ENCODE results near the gene MYO1D. TPM values are rescaled to one million over a fixed set of nuclear protein-coding genes. Genes with fewer than 3 reads are reported as not detected.
"Not testable (repeated sequence)": the region's sequence is repeated elsewhere in the genome, so short reads cannot be mapped to it uniquely, and the experiment has no call there.

Gene MYO1D
- 100 to 1,000 TPM in 3 of 6 donors, 10 to 100 TPM in 3; 63.0 to 139 (median 91.9) TPM for total RNA-seq

DNA sequence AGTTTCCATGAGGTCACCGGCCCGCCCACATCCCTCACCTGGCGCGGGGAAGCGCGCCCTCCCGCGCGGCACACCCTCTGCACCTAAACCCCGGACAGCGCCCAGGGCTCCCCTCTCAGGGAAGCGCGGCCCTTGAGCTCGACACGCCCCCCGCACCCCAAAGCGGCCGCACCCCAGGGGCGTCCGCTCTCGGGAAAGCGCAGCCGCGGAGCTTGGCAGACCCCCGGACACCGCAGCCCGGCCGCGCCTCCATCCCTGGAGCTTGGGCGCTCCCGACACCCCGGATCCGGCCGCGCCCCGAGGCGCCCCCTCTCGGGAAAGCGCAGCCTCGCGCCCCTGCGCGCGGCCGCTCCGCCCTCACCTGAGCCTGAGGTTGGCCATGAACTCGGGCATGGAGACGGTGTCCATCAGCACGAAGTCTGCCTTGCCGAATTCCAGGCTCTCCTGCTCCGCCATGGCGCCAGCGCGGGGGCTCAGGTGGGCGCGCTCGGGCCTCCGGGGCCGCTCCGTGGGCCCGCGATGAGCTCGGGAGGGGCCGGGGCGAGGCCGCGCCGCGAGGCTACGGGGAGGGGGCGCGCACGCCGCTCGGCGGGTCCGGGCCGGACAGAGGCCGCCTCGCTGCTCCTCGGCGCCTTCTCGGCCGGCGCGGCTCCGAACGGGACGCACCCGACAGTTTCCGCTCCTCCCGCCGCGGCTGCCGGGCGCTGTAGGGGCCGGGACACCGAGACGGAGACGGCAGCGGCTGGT, at the start of gene MYO1D:
TSS of gene MYO1D (minus strand) at position 708 of the 747 bp plus-strand sequence. CDS start at position 456, 252 bp downstream.
- Histone ChIP-seq H3K27ac (peak within 1 kb of the TSS; percentile 89 to 95 (median 94)), H3K27me3 (no peaks in the 10 kb centered on the region), H3K36me3 (no peaks in the 10 kb centered on the region), H3K9me3 (no peaks in the 10 kb centered on the region), H3K4me1 (peaks cover 19 to 48% (median 31%) of the 10 kb centered on the region in 4 donors), H3K4me3 (peak within 1 kb of the TSS; percentile 49 to 97 (median 94))
- no peak for TF ChIP-seq EP300 (IDR thresholded peaks at IDR 0.05)
- TF ChIP-seq POLR2A (IDR thresholded peaks at IDR 0.05): peak in 3 of 4 donors; percentile 51 to 90 (median 85)
- TF ChIP-seq CTCF (IDR thresholded peaks at IDR 0.05): peak in 3 of 6 experiments; percentile 16 to 51 (median 51)
- peak; percentile 38 to 77 for TF ChIP-seq POLR2AphosphoS5 (IDR thresholded peaks at IDR 0.05)
- ATAC-seq (ENCODE audit: low FRiP score in 2 of 2): peak; percentile 53 to 67
- WGBS, 2 donors: 0 to 2% methylated on average over 14 to 15 of the region's 101 CpGs
- DNase-seq: peak; percentile 78 to 94

GRCh38 chr17:32926183-32926582, 49.3 kb upstream of the MYO1D start:
- TF ChIP-seq CTCF (IDR thresholded peaks at IDR 0.05): no peak
- TF ChIP-seq POLR2AphosphoS5 (IDR thresholded peaks at IDR 0.05): no peak
- TF ChIP-seq POLR2A (IDR thresholded peaks at IDR 0.05): no peak
- TF ChIP-seq EP300 (IDR thresholded peaks at IDR 0.05): no peak
- 91 to 98% methylated on average over 5 of the region's 5 CpGs for WGBS, 2 donors
- Histone ChIP-seq H3K9me3 (no peaks in the 10 kb centered on the region), H3K4me1 (peaks cover 5 to 9% (median 9%) of the 10 kb centered on the region in 4 donors), H3K36me3 (no peaks in the 10 kb centered on the region), H3K27me3 (peaks cover 0 to 10% (median 3%) of the 10 kb centered on the region in 4 donors), H3K27ac (no peak overlapping the region), H3K4me3 (no peak overlapping the region)
- ATAC-seq (ENCODE audit: low FRiP score in 2 of 2) (no peak), DNase-seq (no peak)

- DNase-seq; H3K4me3 ChIP-seq; ATAC-seq (ENCODE audit: low FRiP score in 2 of 2); H3K36me3 ChIP-seq; H3K27ac ChIP-seq; H3K9me3 ChIP-seq; H3K4me1 ChIP-seq: not testable (repeated sequence)
- 94% methylated on average over 3 of the region's 3 CpGs for WGBS, 2 donors
- H3K27me3 ChIP-seq: peaks cover 0 to 10% (median 3%) of the 10 kb centered on the region in 4 donors
Measured at GRCh38 chr17:32923905-32924304, 47.0 kb upstream of the MYO1D start.

- TF ChIP-seq EP300 (IDR thresholded peaks at IDR 0.05) (no peak), POLR2A (IDR thresholded peaks at IDR 0.05) (no peak), POLR2AphosphoS5 (IDR thresholded peaks at IDR 0.05) (no peak), CTCF (IDR thresholded peaks at IDR 0.05) (no peak)
Measured at GRCh38 chr17:32921017-32921416, 44.1 kb upstream of the MYO1D start.

DNA sequence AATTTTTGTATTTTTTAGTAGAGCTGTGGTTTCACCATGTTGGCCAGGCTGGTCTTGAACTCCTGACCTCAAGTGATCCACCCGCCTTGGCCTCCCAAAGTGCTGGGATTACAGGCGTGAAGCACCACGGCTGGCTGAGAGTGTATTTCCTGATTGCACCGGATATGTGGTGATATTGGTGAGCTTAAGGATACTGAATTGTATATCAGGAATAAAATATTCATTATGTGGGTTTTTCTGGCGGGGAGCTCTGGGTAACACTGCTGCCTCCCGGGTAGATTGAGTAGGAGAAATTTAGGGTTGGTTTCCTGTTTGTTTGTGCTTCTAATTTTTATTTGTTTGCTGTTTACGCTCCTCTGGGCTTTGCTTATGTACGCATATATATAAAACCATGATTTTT, 43.4 kb upstream of the MYO1D start:
- Histone ChIP-seq H3K27me3 (no peaks in the 10 kb centered on the region), H3K4me1 (no peaks in the 10 kb centered on the region), H3K36me3 (no peaks in the 10 kb centered on the region), H3K4me3 (no peak overlapping the region), H3K9me3 (no peaks in the 10 kb centered on the region), H3K27ac (no peak overlapping the region)
- DNase-seq: no peak
- no peak for TF ChIP-seq POLR2AphosphoS5 (IDR thresholded peaks at IDR 0.05)
- no peak for TF ChIP-seq CTCF (IDR thresholded peaks at IDR 0.05)
- no peak for TF ChIP-seq POLR2A (IDR thresholded peaks at IDR 0.05)
- no peak for TF ChIP-seq EP300 (IDR thresholded peaks at IDR 0.05)
- 75 to 80% methylated on average over 8 of the region's 8 CpGs for WGBS, 2 donors
- no peak for ATAC-seq (ENCODE audit: low FRiP score in 2 of 2)

More at GRCh38 chr17:32921017-32921416, 44.1 kb upstream of the MYO1D start:
- no peak for ATAC-seq (ENCODE audit: low FRiP score in 2 of 2)
- H3K27me3 ChIP-seq: no peaks in the 10 kb centered on the region
- H3K36me3 ChIP-seq: no peaks in the 10 kb centered on the region
- no peaks in the 10 kb centered on the region for H3K4me1 ChIP-seq
- 85 to 91% methylated on average over 10 of the region's 10 CpGs for WGBS, 2 donors
- no peak overlapping the region for H3K4me3 ChIP-seq
- no peaks in the 10 kb centered on the region for H3K9me3 ChIP-seq
- DNase-seq: peak in 1 of 2 donors; percentile 40
- no peak overlapping the region for H3K27ac ChIP-seq

- 82 to 91% methylated on average over 4 of the region's 4 CpGs for WGBS, 2 donors
- not testable (repeated sequence) for DNase-seq
Measured at GRCh38 chr17:32919876-32920275, 43.0 kb upstream of the MYO1D start.

More at GRCh38 chr17:32919876-32920275, 43.0 kb upstream of the MYO1D start:
- H3K27me3 ChIP-seq; H3K27ac ChIP-seq; H3K9me3 ChIP-seq; H3K4me3 ChIP-seq; H3K4me1 ChIP-seq; ATAC-seq (ENCODE audit: low FRiP score in 2 of 2); H3K36me3 ChIP-seq: not testable (repeated sequence)
